ENCODE data around the gene GASK1A. TPM values are rescaled to one million over a fixed set of nuclear protein-coding genes. Genes with fewer than 3 reads are reported as not detected.
"Not testable (repeated sequence)": the region's sequence is repeated elsewhere in the genome, so short reads cannot be mapped to it uniquely, and the experiment has no call there.

The GASK1A gene
- total RNA-seq, 1 experiment from 2014 or later = 1.9 TPM

DNA sequence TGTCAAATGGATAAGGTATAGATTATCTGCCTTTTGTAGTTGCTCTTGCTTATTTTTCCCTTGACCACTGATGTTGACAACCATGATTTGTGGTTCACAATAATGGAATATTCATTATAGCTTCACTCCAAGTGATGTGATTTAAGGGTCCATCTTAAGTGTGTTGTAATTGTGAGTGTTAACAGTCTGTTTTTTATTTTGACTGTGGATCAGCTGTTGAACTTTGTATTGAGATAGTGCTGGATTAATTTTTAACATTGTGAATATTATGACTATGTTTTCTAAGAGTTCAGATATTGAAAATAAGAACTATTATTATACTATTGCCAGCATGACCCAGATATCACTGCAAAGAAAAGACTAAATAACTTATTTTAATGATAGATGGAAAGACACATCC lies 8.6 kb upstream of the GASK1A start:
- Histone ChIP-seq H3F3A (ENCODE audit: low read length, unreplicated experiment) (no peaks in the 10 kb centered on the region), H3K4me2 (ENCODE audit: low read length) (no peak overlapping the region), H3K9ac (ENCODE audit: low read length) (no peak overlapping the region), H4K20me1 (ENCODE audit: low read length) (no peaks in the 10 kb centered on the region), H3K27ac (ENCODE audit: low read length) (no peak overlapping the region), H2AFZ (ENCODE audit: low read length) (no peak overlapping the region), H3K27me3 (ENCODE audit: low read length) (peaks cover 6% of the 10 kb centered on the region), H3K4me1 (ENCODE audit: insufficient read depth, low read length) (no peaks in the 10 kb centered on the region), H3K36me3 (ENCODE audit: low read depth, low read length) (no peaks in the 10 kb centered on the region), H3K9me2 (replicated peaks; ENCODE audit: low read length) (no peaks in the 10 kb centered on the region), H3K9me3 (ENCODE audit: low read length) (peaks cover 17% of the 10 kb centered on the region), H3K79me2 (ENCODE audit: low read length) (no peaks in the 10 kb centered on the region), H3K4me3 (ENCODE audit: low read length) (no peak overlapping the region)
- ChIA-PET CTCF (no interaction called here), POLR2A (ENCODE audit: unreplicated experiment) (no interaction called here)
- intact Hi-C loops (cut with micrococcal nuclease) = no loop called here
- ATAC-seq (no peak), DNase-seq (no peak)
- BruUV-seq (replicated peaks) = no TSS peak
- TF ChIP-seq, protein P1, sequence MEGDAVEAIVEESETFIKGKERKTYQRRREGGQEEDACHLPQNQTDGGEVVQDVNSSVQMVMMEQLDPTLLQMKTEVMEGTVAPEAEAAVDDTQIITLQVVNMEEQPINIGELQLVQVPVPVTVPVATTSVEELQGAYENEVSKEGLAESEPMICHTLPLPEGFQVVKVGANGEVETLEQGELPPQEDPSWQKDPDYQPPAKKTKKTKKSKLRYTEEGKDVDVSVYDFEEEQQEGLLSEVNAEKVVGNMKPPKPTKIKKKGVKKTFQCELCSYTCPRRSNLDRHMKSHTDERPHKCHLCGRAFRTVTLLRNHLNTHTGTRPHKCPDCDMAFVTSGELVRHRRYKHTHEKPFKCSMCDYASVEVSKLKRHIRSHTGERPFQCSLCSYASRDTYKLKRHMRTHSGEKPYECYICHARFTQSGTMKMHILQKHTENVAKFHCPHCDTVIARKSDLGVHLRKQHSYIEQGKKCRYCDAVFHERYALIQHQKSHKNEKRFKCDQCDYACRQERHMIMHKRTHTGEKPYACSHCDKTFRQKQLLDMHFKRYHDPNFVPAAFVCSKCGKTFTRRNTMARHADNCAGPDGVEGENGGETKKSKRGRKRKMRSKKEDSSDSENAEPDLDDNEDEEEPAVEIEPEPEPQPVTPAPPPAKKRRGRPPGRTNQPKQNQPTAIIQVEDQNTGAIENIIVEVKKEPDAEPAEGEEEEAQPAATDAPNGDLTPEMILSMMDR (conservative IDR thresholded peaks at IDR 0.05; ENCODE audit: low read depth, low read length) = no peak
- TF ChIP-seq EZH2 (IDR thresholded peaks at IDR 0.05; ENCODE audit: low read length, unreplicated experiment) (no peak), EZH2phosphoT487 (IDR thresholded peaks at IDR 0.05; ENCODE audit: borderline replicate concordance, low read length) (no peak)

- Histone ChIP-seq H3K4me1 (ENCODE audit: insufficient read depth, low read length) (no peaks in the 10 kb centered on the region), H3F3A (ENCODE audit: low read length, unreplicated experiment) (no peaks in the 10 kb centered on the region), H3K79me2 (ENCODE audit: low read length) (no peaks in the 10 kb centered on the region), H4K20me1 (ENCODE audit: low read length) (no peaks in the 10 kb centered on the region), H3K9me2 (replicated peaks; ENCODE audit: low read length) (no peaks in the 10 kb centered on the region), H3K4me2 (ENCODE audit: low read length) (no peak overlapping the region), H2AFZ (ENCODE audit: low read length) (no peak overlapping the region), H3K27me3 (ENCODE audit: low read length) (peaks cover 6% of the 10 kb centered on the region), H3K27ac (ENCODE audit: low read length) (no peak overlapping the region), H3K9ac (ENCODE audit: low read length) (no peak overlapping the region), H3K9me3 (ENCODE audit: low read length) (peaks cover 19% of the 10 kb centered on the region), H3K4me3 (ENCODE audit: low read length) (no peak overlapping the region), H3K36me3 (ENCODE audit: low read depth, low read length) (no peaks in the 10 kb centered on the region)
- no peak for ATAC-seq
- intact Hi-C loops (cut with micrococcal nuclease) = no loop called here
- ChIA-PET POLR2A (ENCODE audit: unreplicated experiment) (interaction anchor here (0.5 to 0.6 kb wide), 2 partner anchors 486 to 1087 kb away, joined by 3 read pairs; no protein-coding TSS in a partner anchor), CTCF (interaction anchor here (0.7 kb wide), 1 partner anchor 9 kb away, joined by 3 read pairs; no protein-coding TSS in a partner anchor)
- DNase-seq = no peak
- no peak for TF ChIP-seq EZH2 (IDR thresholded peaks at IDR 0.05; ENCODE audit: low read length, unreplicated experiment)
- TF ChIP-seq, protein P1 (conservative IDR thresholded peaks at IDR 0.05; ENCODE audit: low read depth, low read length) = no peak
- no peak for TF ChIP-seq EZH2phosphoT487 (IDR thresholded peaks at IDR 0.05; ENCODE audit: borderline replicate concordance, low read length)
- BruUV-seq (replicated peaks) = no TSS peak
Observed at GRCh38 chr3:42970976-42971772, 7.9 kb upstream of the GASK1A start.

- H3K9me2 ChIP-seq (replicated peaks; ENCODE audit: low read length); H3F3A ChIP-seq (ENCODE audit: low read length, unreplicated experiment); H3K36me3 ChIP-seq (ENCODE audit: low read depth, low read length); ATAC-seq; H3K4me3 ChIP-seq (ENCODE audit: low read length); H3K4me2 ChIP-seq (ENCODE audit: low read length); POLR2A ChIA-PET (ENCODE audit: unreplicated experiment); H4K20me1 ChIP-seq (ENCODE audit: low read length); DNase-seq; CTCF ChIA-PET; H3K4me1 ChIP-seq (ENCODE audit: insufficient read depth, low read length); H3K27ac ChIP-seq (ENCODE audit: low read length); intact Hi-C loops (cut with micrococcal nuclease); H2AFZ ChIP-seq (ENCODE audit: low read length); H3K9ac ChIP-seq (ENCODE audit: low read length); H3K79me2 ChIP-seq (ENCODE audit: low read length); BruUV-seq (replicated peaks): not testable (repeated sequence)
- peaks cover 17% of the 10 kb centered on the region; the same call in 1 of the 2 replicates for H3K27me3 ChIP-seq (ENCODE audit: low read length)
- peaks cover 19% of the 10 kb centered on the region for H3K9me3 ChIP-seq (ENCODE audit: low read length)
Observed at GRCh38 chr3:42974906-42975305, 4.2 kb upstream of the GASK1A start.
